Adrenal gland (tissue), 12 donors: ENCODE measurements around the gene PPP1CC. TPM values are rescaled to one million over a fixed set of nuclear protein-coding genes. Genes with fewer than 3 reads are reported as not detected.

Source experiments
- DNase-seq, 7 donors: peaks; one replicate each; pipeline ENCODE4 v3.0.0-alpha.2; 2019 to 2020
- H3K27ac ChIP-seq, 5 donors: fragments of 200-600 bp; sonication (generic) in 4 of 5; 1 replicate in 3 of 5; 2 replicates in 2 of 5; pipeline versions ENCODE4 v1.5.1 to v1.8.0; 2016 to 2020; ENCODE audit warnings: mild to moderate bottlenecking in 1 of 5
- H3K27me3 ChIP-seq: fragments of 200-600 bp; 2 replicates; pipeline ENCODE4 v1.8.0; 2021
- H3K36me3 ChIP-seq, 2 donors: fragments of 200-600 bp; replicated peaks in 1 of 2; 1 replicate in 1 of 2; 2 replicates in 1 of 2; pipeline versions ENCODE4 v1.5.1 to v1.8.0; 2018 to 2022
- H3K4me1 ChIP-seq, 2 donors: fragments of 200-600 bp; replicated peaks in 1 of 2; 1 replicate in 1 of 2; 2 replicates in 1 of 2; pipeline versions ENCODE4 v1.5.1 to v1.8.0; 2018 to 2021
- H3K4me3 ChIP-seq, 4 donors: fragments of 200-600 bp; sonication (generic) in 3 of 4; one replicate each; pipeline ENCODE4 v1.5.1; 2016 to 2018
- H3K9me3 ChIP-seq, 3 donors: fragments of 200-600 bp; sonication (generic) in 1 of 3; replicated peaks in 1 of 3; 1 replicate in 2 of 3; 2 replicates in 1 of 3; pipeline versions ENCODE4 v1.5.1 to v1.8.0; 2016 to 2021
- POLR2A ChIP-seq, 2 donors: fragments of 450-650 bp; IDR thresholded peaks; one replicate each; pipeline ENCODE4 v1.6.1; 2017; ENCODE audit warnings: antibody characterized with exemption in 2 of 2, mild to moderate bottlenecking in 2 of 2, moderate library complexity in 1 of 2
- WGBS, 4 donors: extraction: QIAGEN DNeasy Blood & Tissue Kit in 2 of 4; methylation state at CpG; one replicate each; pipeline versions ENCODE4 v1.1.5 to v1.1.7; 2013 to 2017; 5-methylcytosine and 5-hydroxymethylcytosine counted together
- intact Hi-C, 2 donors: fragments of 100-400 bp; cut with DNase I; formaldehyde crosslinking; loops; one replicate each; pipeline versions ENCODE4 v1.14.1 to v1.15.0; 2022 to 2023
- polyA plus RNA-seq, 3 donors: library from polyadenylated mRNA; stranded (reverse); fragments of 200-250 nt in 2 of 3; fragments of 350-450 nt in 1 of 3; fragmentation: Illumina TruSeq in 1 of 3; extraction: RNeasy Lipid Tissue Mini Kit (QIAGEN cat#74804) in 1 of 3; gene quantifications; one replicate each; pipeline ENCODE4 v1.2.3, GENCODE V29; 2013 to 2014
- total RNA-seq, 9 donors: library from RNA; depleted of rRNA in 4 of 9; stranded (reverse); fragments of >200 nt in 4 of 9; fragments of 120-200 nt in 1 of 9; fragmentation: NEBNext Ultra II Directional in 1 of 9; extraction: Animal tissue kit (Norgen Biotek cat#: 25700) in 1 of 9; gene quantifications; one replicate each; pipeline versions ENCODE4 v1.1.0 to v1.2.4, GENCODE V29; 2013 to 2023
- TF ChIP-seq, protein P1 (sequence below), 6 experiments: fragments of 450-650 bp in 4 of 6; fragments of 200-600 bp in 2 of 6; sonication (generic) in 1 of 6; IDR thresholded peaks; 1 replicate in 5 of 6; 2 replicates in 1 of 6; pipeline versions ENCODE4 v1.5.1 to v1.8.0; 2016 to 2021; ENCODE audit warnings: antibody characterized with exemption in 6 of 6, mild to moderate bottlenecking in 2 of 6, moderate library complexity in 1 of 6
- donor health status: healthy with polysubstance abuse.
- donor health status: Bipolar disorder and iron deficiency.
- donor health status: DM: yes; HTN: yes; CAD: no.
- donor health status: DM: no; HTN: no; CAD: no.
- donor health status: DM: no; HTN: no; CAD: no.
- donor health status: DM: yes; HTN: yes; CAD: no.

Gene PPP1CC
- total and polyA plus RNA-seq, 12 donors, result 53.7 to 182 (median 137) TPM

DNA sequence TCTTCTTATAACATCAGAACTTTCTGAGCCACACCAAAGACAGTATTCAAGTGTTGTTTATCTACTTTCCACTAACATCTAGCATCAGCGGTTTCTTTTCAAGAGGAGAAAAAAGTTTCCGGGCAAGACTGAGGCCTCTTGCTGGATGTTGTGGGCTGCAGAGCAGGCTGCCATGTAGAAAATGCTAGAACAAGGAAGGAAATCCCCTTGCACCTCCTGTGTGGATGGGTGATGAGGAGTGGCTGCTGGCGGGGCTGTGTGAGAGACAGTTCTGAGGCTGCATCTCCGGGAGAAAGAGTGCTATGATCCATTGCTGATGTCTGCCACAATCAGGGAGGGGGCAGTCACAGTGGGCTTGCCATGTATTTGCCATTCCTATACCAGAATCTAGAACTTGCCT lies 37.8 kb upstream of the PPP1CC start:
- WGBS, 4 donors, result 75 to 80% (median 78%) methylated on average over 4 of the region's 4 CpGs
- intact Hi-C loops, result no loop called here
- Histone ChIP-seq H3K9me3 (no peaks in the 10 kb centered on the region), H3K4me1 (no peaks in the 10 kb centered on the region), H3K27me3 (no peaks in the 10 kb centered on the region), H3K36me3 (no peaks in the 10 kb centered on the region), H3K27ac (no peak overlapping the region), H3K4me3 (no peak overlapping the region)
- DNase-seq, result no peak
- TF ChIP-seq, protein P1, sequence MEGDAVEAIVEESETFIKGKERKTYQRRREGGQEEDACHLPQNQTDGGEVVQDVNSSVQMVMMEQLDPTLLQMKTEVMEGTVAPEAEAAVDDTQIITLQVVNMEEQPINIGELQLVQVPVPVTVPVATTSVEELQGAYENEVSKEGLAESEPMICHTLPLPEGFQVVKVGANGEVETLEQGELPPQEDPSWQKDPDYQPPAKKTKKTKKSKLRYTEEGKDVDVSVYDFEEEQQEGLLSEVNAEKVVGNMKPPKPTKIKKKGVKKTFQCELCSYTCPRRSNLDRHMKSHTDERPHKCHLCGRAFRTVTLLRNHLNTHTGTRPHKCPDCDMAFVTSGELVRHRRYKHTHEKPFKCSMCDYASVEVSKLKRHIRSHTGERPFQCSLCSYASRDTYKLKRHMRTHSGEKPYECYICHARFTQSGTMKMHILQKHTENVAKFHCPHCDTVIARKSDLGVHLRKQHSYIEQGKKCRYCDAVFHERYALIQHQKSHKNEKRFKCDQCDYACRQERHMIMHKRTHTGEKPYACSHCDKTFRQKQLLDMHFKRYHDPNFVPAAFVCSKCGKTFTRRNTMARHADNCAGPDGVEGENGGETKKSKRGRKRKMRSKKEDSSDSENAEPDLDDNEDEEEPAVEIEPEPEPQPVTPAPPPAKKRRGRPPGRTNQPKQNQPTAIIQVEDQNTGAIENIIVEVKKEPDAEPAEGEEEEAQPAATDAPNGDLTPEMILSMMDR (IDR thresholded peaks at IDR 0.05), result no peak
- TF ChIP-seq POLR2A (IDR thresholded peaks at IDR 0.05), result no peak

DNA sequence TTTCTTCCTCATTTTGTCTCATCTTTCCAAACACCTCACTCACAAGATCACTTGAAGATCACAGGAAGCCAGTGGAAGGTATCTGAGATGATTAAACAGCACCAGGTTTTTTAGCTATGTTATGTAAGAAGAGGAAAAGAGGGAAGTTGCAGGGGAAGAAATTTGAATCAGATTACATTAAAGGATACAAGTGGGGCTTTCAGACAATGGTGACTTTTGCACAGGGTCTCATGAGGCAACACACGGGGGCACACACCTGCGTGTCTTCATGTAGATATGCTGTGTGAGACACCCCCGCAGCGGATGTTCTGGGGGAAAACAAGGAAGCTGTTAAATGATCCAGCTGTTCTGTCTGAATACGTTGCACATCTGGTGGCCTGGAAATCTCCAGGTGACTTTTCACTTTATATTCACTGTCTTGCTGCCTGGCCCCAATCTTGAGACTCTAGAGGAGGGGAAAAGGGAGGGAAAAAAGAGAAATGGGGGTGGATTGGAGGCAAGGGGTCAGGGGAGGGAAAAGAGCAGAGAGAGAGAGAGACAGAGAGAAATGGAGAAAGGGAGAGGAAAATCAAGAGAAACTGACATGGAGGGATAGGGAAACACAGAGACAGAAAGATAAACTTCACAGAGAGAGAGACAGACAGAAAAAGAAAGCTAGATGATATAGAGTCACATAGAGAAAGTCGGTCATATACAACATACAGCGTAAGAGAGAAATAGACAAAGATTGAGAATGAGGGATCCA lies 36.3 kb upstream of the PPP1CC start:
- DNase-seq, result no peak
- H3K27ac ChIP-seq, result no peak overlapping the region
- TF ChIP-seq, protein P1 (IDR thresholded peaks at IDR 0.05), result no peak
- TF ChIP-seq POLR2A (IDR thresholded peaks at IDR 0.05), result no peak
- intact Hi-C loops, result no loop called here
- no peaks in the 10 kb centered on the region for H3K9me3 ChIP-seq
- no peaks in the 10 kb centered on the region for H3K27me3 ChIP-seq
- H3K4me1 ChIP-seq, result no peaks in the 10 kb centered on the region
- H3K4me3 ChIP-seq, result no peak overlapping the region
- 60 to 73% (median 67%) methylated on average over 7 of the region's 7 CpGs for WGBS, 4 donors
- no peaks in the 10 kb centered on the region for H3K36me3 ChIP-seq

DNA sequence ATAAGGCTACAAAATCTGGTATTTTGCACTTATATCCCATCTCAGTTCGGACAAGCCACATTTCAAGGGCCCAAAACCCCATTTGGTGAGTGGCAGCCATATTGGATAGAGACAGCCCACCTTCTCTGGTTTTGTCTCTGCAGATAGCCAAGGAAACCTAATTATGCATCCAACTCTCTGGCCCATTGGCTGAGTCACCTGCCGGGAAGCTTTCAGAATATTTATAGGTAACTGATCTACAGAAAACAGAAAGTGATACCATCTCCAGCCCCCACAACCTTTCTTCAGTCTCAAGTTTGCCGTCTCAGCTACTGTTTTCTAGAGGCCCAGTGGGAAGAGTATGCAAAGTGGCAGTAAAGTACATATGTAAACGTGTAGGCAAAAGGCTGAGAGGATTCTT lies 33.7 kb upstream of the PPP1CC start:
- DNase-seq, result no peak
- Histone ChIP-seq H3K9me3 (no peaks in the 10 kb centered on the region), H3K27ac (no peak overlapping the region), H3K27me3 (no peaks in the 10 kb centered on the region), H3K4me3 (no peak overlapping the region), H3K36me3 (no peaks in the 10 kb centered on the region), H3K4me1 (peaks cover 0 to 3% of the 10 kb centered on the region in 2 donors)
- intact Hi-C loops, result no loop called here
- 84 to 93% (median 86%) methylated on average over 4 of the region's 4 CpGs for WGBS, 4 donors
- TF ChIP-seq POLR2A (IDR thresholded peaks at IDR 0.05), result no peak
- TF ChIP-seq, protein P1 (IDR thresholded peaks at IDR 0.05), result no peak

DNA sequence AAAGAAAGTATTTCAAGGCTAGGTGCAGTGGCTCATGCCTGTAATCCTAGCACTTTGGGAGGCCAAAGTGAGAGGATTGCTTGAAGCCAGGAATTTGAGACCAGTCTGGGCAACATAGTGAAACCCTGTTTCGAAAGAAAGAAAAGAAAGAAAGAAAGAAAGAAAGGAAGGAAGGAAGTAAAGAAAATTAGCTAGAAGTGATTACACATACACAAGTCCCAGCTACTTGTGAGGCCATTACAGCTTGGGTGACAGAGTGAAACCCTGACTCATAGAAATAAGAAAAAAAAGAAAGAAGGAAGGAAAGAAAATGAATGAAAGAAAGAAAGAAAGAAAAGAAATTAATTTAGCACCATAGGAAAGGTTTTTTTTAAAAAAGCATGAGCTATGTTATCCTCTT lies 33.3 kb upstream of the PPP1CC start:
- no peak overlapping the region for H3K4me3 ChIP-seq
- intact Hi-C loops, result no loop called here
- no peak overlapping the region for H3K27ac ChIP-seq
- DNase-seq, result no peak
- WGBS, 4 donors, result 81 to 88% (median 83%) methylated on average over 1 of the region's 1 CpG
- H3K9me3 ChIP-seq, result no peaks in the 10 kb centered on the region
- peaks cover 0 to 3% of the 10 kb centered on the region in 2 donors for H3K4me1 ChIP-seq
- H3K36me3 ChIP-seq, result no peaks in the 10 kb centered on the region
- H3K27me3 ChIP-seq, result no peaks in the 10 kb centered on the region
- TF ChIP-seq, protein P1 (IDR thresholded peaks at IDR 0.05), result no peak
- no peak for TF ChIP-seq POLR2A (IDR thresholded peaks at IDR 0.05)
